KBM-7 (cell line): ENCODE measurements around the gene CSH1.
"Not testable (repeated sequence)": the region's sequence is repeated elsewhere in the genome, so short reads cannot be mapped to it uniquely, and the experiment has no call there.

Experiments used
- DNase-seq: peaks from one replicate; pipeline ENCODE4 v3.0.0-alpha.2; 2015
- in situ Hi-C: fragments of 300-500 bp; cut with MboI; formaldehyde crosslinking; loops from 2 replicates; pipeline ENCODE4 v1.14.3; 2020; ENCODE audit warnings: low sequenced_read_pairs, low pct_unique_long_range_greater_than_20kb, mixed read lengths

CSH1 gene

DNA sequence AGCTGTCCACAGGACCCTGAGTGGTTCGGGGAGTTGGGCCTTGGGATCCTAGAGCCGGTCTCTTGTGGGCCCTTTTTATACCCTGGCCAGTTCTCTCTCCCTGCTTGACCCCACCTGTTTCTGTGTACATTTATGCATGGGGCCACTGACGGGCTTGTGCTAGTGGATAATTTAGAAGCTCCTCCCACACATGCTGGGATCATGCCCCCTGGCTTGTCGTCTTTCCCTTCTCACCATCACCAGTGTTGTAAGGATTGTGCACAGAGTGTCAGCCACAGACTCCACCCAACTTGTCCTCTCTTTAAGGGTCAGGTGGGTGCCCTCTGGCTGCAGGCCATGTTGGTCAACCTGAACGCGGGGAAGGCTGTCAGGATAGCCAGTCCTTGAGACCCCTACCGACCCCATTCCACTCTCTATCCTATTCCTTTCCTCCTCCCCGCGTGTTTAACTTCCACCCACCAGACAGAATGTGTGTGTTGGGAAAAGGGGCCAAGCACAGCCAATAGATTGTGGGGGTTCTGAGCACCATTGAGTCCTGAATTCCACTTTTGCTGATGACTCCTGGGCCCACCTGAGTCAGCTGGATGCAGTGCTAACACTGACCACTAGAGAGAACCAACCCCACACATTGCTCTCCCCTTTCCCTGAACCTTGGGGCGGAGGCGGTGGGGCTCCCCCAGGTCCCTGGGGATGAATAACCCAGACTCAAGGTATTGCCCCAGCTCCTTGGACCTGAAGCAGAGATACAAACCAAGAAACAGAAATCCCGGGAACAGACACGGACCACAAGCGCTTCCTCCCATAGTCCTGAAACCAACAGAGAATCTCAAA lies at the start of gene CSH1:
TSS of gene CSH1 (minus strand) at position 51 of the 831 bp plus-strand sequence. CDS start 63 bp downstream, outside the sequence.
- DNase-seq, in situ Hi-C loops: not testable (repeated sequence)

DNA sequence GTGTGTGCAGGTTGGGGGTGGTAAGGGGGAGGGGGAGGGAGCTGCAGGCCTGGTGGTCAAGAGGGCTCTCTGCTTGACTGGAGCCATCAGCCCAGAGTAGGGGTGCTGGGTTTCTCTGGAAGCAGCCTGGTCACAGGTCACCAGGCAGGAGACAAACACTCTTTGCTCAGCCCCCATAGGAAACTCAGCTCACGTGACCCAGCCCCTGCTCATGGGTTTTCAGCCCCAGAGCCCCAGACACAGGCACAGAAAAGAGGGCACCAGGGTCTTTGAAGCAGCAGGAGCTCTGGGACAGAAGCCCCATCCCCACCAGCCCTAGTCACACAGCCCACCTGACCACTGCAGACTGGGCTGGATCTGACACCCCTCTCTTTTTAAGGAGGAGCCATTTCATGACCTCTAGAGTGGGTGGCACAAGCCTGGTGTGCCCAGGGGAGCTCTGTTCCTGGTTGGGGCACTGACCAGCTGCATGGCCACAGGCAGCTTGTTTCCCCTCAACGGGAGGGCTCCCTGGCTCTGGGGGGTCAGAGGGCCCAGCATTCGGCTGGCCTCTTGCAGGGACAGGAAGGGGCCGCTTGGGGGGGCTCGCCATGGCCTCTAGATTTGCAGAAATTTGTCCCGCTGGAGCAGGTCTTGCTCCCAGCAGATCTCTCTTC lies 49.5 kb upstream of the CSH1 start:
- DNase-seq: no peak
- in situ Hi-C loops: no loop called here

DNA sequence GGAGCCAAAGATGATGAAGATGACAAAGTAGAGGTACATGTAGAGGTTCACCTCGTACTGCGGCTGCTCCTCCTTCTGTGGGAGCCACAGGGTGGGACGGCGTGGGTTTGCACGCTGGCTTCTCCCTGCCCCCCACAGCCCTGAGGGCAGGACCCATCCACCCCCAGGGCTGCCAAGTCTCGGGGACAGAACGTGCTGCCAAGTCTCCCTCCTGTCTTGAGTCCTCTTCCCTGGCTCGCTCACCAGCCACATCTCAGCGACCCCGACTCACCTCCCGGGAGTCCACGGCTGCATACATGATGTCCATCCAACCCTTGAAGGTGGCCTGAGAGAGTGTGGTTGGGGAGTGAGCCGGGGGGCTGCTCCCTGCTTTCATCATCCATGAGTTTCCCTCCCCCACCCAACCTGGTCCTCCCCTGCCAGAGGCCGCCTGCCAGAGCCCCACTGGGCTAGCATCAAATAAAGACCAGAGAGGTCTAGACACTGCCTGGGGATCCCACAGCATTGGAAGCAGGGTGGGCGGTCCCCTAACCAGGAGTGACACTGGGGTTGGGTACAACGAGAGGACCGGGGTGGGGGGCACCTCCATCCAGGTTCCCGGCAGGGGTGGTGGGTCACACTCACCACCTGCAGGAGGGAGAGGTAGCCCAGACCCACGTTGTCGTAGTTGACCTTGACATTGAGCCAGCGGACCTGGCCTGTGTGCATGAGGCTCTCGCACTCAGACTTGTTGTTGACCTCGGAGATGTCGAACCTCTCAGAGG lies 48.5 kb upstream of the CSH1 start:
- in situ Hi-C loops: no loop called here
- DNase-seq: no peak

DNA sequence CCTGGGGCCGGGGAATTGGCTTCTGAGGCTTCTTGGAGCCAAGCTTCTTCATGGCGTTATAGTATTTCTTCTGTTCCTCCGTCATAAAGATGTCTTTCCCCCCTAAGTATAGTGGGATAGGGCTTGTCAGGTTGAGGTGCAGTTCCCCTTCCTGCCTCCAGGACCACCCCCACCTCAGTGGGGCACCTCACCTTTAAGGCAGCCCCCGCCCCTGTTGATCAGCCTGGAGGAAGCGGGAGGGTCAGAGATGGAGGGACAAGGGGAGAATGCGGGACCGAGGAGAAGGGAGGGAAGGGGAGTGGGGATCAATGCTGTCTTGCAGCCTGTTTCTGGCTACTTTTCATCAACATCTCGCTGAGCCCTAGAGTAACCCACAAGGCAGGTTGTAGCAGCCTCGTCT lies 47.4 kb upstream of the CSH1 start:
- DNase-seq: no peak
- in situ Hi-C loops: no loop called here

DNA sequence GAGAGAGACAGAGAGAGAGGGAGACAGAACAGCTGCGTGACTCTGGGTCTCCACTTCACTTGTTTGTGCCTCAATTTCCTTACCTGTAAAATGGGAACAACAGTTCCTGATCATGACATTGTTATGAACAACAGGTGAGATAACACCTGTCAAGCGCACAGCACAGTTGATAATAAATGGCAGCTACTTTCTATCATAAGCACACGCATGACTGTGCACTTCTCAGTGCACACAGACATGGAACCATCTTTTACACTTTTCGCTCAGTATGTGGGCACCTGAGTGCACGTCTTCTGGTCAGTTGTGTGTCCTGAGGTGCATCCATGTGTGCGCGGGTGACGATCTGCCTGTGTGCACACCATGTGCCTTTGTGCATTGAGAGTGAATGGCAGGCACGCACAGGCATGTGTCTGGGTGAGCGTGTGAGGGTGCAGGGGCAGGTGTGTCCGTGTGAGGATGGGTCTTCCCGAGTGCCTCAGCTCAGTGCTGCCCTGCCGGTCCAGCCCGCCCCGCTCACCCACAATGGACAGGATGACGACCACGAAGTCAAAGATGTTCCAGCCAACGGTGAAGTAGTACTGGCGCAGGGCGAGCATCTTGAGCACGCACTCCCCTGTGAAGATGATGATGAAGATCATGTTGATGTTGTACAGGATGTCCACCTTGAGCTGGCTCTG lies 46.1 kb upstream of the CSH1 start:
- no peak for DNase-seq
- in situ Hi-C loops: no loop called here

DNA sequence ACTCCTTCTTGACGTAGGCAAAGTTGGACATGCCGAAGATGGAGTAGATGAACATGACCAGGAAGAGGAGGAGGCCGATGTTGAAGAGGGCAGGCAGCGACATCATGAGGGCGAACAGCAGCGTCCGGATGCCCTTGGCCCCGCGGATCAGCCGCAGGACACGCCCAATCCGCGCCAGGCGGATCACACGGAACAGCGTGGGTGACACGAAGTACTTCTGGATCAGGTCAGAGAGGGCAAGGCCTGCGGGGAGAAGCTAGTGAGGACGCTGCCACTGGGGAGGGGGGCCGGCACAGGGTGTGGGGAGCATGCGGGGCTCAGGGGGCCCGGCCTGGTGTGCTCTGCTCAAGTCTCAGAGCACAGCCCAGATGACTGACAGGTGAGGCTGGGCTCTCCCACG lies 45.4 kb upstream of the CSH1 start:
- in situ Hi-C loops: no loop called here
- no peak for DNase-seq

DNA sequence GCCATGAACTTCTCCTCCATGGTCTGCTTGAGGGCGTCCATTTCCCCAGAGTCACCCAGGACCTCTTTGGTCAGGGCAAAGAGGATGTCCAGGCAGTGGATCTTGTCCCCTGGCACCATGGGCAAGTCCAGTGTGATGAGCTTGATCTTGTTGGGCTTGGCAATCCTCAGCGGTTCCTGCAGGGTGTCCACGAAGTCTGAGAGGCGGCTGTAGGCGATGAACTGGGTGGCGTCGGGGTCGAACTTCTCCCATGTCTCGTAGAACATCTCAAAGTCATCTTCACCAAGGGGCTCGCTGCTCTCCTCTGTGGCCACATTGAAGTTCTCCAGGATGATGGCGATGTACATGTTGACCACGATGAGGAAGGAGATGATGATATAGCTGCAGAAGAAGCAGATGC lies 44.8 kb upstream of the CSH1 start:
- no peak for DNase-seq
- in situ Hi-C loops: no loop called here

DNA sequence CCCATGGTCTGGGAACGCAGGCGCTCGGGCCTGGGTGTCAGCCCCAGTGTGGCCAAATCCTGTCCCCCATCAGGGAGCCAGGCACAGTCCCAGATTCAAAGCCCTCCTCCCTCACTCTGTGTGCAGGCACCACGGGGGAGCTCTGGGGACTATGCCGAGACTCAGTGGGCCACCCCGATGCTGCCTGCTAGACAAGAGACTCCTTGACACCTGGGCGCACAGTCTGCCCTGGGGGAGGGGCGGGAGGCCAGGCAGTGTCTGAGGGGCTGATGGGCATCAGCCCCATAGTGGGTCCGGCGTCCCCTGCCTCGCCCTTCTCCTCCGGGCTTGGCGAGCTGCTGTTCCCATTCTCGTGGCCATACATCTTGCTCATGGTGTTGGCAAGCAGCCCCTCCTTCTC lies 44.2 kb upstream of the CSH1 start:
- DNase-seq: no peak
- in situ Hi-C loops: no loop called here

DNA sequence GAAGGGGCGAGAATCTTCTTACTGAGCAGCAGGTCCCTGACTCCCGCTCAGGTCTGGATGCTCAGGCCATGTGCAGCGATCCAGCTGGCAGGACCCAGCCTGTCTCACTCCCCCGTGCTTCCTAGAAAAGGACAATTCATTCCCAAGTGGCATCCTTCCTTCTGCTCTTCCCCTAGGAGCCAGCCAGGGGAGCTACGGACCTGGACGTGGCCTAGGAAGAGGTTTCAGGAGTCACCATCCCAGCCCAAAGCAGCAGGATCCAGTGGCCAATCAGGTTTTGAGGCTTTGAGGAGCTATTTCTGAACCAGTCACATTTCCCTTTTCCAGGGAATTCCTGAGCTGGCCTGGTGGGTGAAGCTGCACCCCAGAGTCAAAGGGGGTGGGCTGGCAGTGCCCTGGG lies 43.5 kb upstream of the CSH1 start:
- in situ Hi-C loops: no loop called here
- DNase-seq: no peak

DNA sequence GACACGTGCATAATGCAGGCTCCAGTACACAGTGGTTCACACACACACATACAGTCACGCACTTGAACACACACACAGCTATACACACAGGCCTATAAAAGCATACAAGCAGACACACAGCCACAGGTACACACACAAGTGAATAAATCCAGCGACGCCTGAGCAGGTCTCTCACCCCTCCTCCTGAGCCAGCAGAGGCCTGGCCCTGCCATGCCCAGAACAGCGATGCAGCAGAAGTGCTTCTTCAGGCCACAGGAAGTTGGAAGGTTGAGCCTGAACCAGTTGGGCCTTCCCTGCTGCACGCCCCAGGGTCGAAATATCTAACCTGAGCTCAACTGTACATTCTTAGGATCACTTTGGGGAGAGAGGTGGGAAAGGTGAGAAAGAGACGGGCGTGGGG lies 43.0 kb upstream of the CSH1 start:
- in situ Hi-C loops: no loop called here
- no peak for DNase-seq

DNA sequence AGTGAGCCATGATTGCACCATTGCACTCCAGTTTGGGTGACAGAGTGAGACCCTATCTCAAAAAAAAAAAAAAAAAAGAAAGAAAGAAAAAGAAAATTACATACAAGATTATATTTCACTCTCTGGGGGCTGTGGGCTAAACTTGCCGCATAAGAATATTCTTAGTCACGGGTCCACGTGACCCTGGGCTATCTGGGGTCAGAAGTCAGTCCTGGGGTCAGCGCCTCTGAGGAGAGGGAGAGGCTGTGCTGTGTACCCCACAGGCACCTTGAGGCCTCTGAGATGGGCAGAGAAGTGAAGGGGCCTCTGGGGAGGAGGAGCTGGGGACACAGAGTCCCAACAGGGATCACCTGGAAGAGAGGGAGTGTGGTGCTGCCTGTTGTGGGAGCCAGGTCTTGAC lies 41.5 kb upstream of the CSH1 start:
- DNase-seq: no peak
- in situ Hi-C loops: no loop called here

DNA sequence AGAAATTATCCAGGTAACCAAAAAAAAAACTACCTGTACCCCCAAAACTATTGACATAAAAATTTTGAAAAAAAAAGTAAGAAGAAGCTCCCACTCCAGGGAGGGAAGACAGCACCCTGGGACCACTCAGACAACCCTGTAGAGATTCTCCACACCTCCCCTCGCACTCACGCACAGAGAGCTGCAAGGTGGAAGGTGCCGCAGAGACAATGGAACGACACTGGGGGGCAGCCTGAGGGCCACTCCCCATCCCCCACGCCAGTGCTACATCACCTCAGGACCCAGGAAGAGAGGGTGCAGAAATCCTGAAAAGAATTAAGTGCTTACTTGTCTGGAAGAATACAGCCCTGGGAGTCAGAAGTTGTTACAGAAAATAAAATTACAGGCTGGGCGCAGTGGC lies 40.9 kb upstream of the CSH1 start:
- no peak for DNase-seq
- in situ Hi-C loops: no loop called here

DNA sequence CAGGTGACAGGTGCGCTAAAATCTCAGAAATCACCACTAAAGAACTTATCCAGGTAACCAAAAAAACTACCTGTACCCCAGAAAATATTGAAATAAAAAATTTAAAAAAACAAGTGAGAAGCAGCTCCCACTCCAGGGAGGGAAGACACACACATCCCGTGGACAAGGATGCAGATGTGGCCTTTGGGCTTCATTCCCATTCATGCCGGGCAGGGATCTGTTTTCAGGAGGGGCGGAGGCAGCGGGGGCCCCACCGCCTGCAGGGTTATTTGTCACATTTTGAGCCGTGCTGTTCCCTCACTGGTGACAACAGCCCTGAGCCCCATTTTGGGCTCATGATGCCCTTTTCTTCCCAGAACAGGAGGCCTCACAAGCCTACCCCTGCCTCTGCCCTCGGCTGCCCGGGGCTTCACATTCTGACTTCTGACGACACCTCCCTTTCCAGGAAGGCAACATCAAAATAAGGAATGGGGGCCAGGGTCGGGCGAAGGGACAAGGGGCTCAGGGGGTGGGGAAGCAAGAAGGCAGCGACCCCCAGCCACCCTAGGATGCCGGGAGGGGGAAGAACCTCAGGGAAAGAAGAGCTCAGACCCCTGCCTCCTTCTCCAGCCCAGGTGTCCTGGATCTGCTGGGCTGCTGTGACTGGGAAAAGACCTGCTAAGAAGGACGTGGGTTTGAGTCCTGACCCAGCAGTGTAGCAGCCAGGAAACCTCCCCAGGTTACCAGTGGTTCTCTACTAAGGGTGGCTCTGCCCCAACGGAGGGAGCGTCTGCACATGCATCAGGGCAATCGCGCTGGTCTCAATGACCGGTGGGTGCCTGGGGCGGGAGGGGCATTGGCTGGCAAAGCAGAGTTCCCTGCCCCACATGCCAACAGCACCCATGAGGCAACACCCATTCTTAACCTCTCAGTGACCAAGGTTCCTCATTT lies 38.1 kb upstream of the CSH1 start:
- no peak for DNase-seq

DNA sequence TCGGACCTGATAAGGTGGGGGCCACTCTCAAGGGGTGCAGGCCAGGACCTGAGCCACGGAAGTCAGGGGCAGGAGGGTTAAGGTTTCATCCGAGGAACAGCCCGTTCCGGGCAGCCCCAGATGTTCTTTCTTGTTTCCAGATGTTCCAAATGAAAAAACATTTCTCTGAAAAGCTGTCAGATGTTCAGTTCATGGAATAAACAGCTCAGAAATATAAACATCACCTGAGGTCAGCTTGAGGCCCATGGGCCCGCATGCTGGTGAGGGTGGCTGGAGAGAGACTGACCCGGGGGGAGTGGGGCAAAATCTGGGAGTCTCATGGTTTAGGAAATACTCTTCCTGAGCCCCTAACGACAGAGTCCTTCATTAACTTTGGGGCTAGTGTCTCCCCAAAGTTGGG lies 37.2 kb upstream of the CSH1 start:
- no peak for DNase-seq
- in situ Hi-C loops: no loop called here

More for the DNA sequence above, 38.1 kb upstream of the CSH1 start:
- in situ Hi-C loops: no loop called here

DNA sequence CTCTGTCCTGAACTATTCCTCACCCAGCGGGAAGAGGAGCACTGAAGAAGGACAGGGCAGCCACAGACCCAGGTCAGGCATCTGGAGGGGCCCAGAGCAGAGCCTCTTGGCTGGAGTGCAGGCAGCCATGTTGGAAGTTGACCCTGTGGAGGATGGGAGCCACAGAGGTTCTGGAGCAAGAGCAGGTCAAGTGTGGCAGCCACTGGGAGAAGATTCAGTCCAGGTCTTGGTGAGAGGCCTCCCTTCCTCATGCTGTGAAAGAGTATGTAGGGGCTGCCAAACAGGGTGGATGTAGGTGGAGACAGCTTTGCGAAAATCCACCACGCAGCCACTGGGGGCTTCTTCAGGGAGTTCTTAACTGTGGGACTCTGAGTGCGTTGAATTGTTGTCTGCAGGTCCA lies 36.3 kb upstream of the CSH1 start:
- DNase-seq: no peak
- in situ Hi-C loops: no loop called here

DNA sequence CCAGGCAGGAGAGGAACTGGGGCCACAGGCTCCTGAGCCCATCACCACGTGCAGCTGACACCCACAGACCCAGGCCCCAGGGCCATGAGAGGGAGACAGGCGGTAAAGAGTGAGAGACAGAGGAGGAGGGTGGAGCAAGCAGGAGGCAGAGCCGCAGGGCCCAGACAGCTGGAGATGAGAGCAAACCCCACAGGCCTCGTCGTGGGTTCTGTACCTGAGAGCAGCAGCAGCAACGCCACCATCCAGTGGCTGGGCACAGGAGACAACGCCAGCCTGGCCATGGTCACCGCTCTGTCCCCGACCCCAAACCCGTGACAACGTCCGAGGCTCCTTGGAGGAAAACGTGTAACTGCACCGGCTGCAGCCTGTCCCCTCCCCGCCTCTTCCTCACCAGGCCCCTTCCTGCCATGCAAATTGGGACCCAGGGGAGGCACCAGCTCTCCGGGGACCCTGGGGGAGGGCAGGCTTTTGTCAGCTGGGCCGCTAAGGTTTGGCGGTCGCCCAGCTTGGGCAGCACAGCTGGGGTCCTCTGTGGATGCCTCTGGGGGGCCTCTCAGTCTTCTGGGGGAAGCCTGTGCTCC lies 35.7 kb upstream of the CSH1 start, which contains the start of gene CD79B:
TSS of gene CD79B (minus strand) at position 351 of the 581 bp plus-strand sequence. CDS start at position 281, 70 bp downstream.
- in situ Hi-C loops: no loop called here
- no peak for DNase-seq

DNA sequence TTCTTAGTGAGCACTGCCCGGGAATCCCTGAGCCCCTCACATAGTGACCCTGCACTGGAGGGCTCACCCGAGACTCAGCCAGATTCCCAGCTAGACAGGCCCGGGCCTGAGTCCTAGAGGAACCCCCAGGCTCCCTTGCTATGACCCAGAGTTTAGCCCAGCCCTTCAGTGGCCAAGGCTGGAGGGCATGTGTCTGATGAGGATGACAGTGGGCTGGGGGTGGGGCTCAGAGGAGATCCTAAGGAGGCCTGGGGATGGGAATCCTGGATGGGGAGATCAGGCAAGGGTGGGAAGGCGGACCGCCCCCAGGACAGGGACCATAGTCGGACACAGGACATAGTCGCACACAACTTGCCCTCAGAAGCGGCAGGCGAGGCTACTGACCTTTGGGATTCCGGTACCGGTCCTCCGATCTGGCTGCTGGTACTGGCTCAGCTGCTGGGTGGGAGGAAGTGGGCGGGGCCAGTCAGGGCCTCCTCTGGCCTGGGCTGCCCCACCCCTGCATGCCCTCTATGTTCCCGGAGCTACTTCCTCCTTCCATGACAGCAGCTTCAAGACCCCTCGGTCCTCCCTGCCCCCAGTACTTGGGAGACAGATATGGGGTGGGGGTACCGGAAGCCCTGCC lies 34.7 kb upstream of the CSH1 start:
- in situ Hi-C loops: no loop called here
- DNase-seq: peak; percentile 73
